Activated naive CD4-positive, alpha-beta T cell treated with anti-CD3 and anti-CD28 coated beads, Interleukin-2, amount 10 ng/mL, durations not matched to agents 7 days and 5 days (primary cell): ENCODE measurements around the gene LYRM4.

Experiments
- CTCF ChIA-PET: fragments of 350-600 bp; sonication (Branson Sonifier 250); formaldehyde crosslinking; loops from one replicate; lab custom pipeline; 2021; ENCODE audit warnings: antibody characterized with exemption; lab: Charles Lee
- DNase-seq: peaks from one replicate; pipeline ENCODE4 v3.0.0-alpha.2; 2020
- H3K27ac Mint-ChIP-seq: one replicate; pipeline ENCODE4 v1.8.0; 2021; ENCODE audit warnings: mild to moderate bottlenecking, moderate library complexity, mixed read lengths
- H3K27me3 Mint-ChIP-seq: one replicate; pipeline ENCODE4 v1.8.0; 2021; ENCODE audit warnings: mild to moderate bottlenecking, mixed read lengths
- H3K36me3 Mint-ChIP-seq: one replicate; pipeline ENCODE4 v1.8.0; 2021; ENCODE audit warnings: mixed read lengths
- H3K4me1 Mint-ChIP-seq: one replicate; pipeline ENCODE4 v1.8.0; 2021; ENCODE audit warnings: mixed read lengths
- H3K4me3 Mint-ChIP-seq: one replicate; pipeline ENCODE4 v1.8.0; 2021; ENCODE audit warnings: mild to moderate bottlenecking, moderate library complexity, mixed read lengths
- H3K9me3 Mint-ChIP-seq: one replicate; pipeline ENCODE4 v1.8.0; 2021; ENCODE audit warnings: mixed read lengths

Gene LYRM4

GRCh38 chr6:5113096-5113495 is 147.7 kb downstream of the LYRM4 start:
- Mint-ChIP-seq H3K36me3 (no peaks in the 10 kb centered on the region), H3K27me3 (no peaks in the 10 kb centered on the region), H3K9me3 (no peaks in the 10 kb centered on the region), H3K4me3 (no peak overlapping the region), H3K4me1 (no peaks in the 10 kb centered on the region), H3K27ac (no peak overlapping the region)
- no peak for DNase-seq
- CTCF ChIA-PET: interaction anchor here (1.1 kb wide), 1 partner anchor 11 kb away, joined by 3 read pairs; no protein-coding TSS in a partner anchor

DNA sequence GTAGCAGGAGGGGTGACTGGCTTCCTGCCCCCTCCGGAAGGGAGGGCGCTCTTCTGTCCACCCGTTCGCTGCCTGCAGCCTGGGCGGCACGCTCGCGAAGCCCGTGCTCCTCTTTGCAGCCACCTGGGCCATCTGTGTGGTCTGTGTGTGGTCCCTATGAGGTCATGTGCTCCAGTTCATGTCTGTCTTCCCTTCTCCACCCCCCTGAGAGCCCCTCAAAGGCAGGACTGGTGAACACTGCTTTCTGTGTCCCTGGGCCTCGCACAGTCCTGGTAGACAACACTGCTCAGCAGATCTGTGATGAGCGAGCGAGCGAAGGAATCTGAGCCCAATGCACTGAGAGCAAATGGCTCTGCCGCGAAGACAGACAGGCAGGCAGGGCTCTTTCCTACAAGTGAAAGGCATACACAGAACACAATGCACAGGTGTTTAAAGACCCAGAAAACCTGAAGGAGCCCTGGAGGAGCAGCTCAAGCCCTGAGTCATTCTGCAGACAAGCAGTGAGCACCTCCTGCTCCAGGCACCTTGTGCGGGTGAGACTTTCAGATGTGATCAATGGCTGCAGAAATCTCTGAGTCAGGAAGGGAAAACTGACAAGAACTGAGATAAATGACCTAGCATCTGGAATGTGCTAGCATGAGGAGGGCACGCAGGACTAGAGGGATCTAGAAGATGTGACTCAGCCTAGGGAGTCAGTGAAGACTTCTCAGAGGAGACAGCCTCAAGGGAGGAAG is 148.5 kb downstream of the LYRM4 start:
- Mint-ChIP-seq H3K4me1 (no peaks in the 10 kb centered on the region), H3K36me3 (no peaks in the 10 kb centered on the region), H3K27ac (no peak overlapping the region), H3K4me3 (no peak overlapping the region), H3K27me3 (no peaks in the 10 kb centered on the region), H3K9me3 (no peaks in the 10 kb centered on the region)
- CTCF ChIA-PET: no interaction called here
- no peak for DNase-seq

GRCh38 chr6:5111626-5112025 is 149.1 kb downstream of the LYRM4 start:
- no peaks in the 10 kb centered on the region for H3K36me3 Mint-ChIP-seq
- no peak for DNase-seq
- CTCF ChIA-PET: no interaction called here
- no peak overlapping the region for H3K4me3 Mint-ChIP-seq
- no peak overlapping the region for H3K27ac Mint-ChIP-seq
- H3K4me1 Mint-ChIP-seq: no peaks in the 10 kb centered on the region
- H3K9me3 Mint-ChIP-seq: no peaks in the 10 kb centered on the region
- H3K27me3 Mint-ChIP-seq: no peaks in the 10 kb centered on the region

DNA sequence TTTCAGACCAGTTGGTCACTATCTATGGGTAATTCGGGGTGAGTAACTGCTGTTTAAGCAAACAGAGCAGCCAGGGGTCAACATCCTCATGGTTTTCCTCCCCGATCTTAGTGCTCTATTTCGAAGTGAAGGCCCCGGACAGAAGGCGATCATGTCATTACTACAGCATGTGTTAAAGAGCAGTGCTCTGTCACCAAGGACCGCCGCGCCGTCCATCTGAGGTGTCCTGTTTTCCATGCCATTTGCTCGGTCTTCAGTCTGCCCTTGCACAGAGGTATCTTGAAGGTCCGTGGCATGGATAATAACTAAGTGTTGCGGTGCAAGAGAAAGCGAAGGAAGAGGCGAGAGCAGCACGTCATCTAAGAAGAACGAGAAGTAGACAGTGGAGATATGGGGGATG is 150.5 kb downstream of the LYRM4 start:
- Mint-ChIP-seq H3K27me3 (no peaks in the 10 kb centered on the region), H3K4me3 (no peak overlapping the region), H3K9me3 (no peaks in the 10 kb centered on the region), H3K36me3 (no peaks in the 10 kb centered on the region), H3K4me1 (no peaks in the 10 kb centered on the region), H3K27ac (no peak overlapping the region)
- no peak for DNase-seq
- CTCF ChIA-PET: no interaction called here

GRCh38 chr6:5109436-5109835 is 151.3 kb downstream of the LYRM4 start:
- Mint-ChIP-seq H3K36me3 (no peaks in the 10 kb centered on the region), H3K27me3 (no peaks in the 10 kb centered on the region), H3K27ac (no peak overlapping the region), H3K4me3 (no peak overlapping the region), H3K4me1 (no peaks in the 10 kb centered on the region), H3K9me3 (no peaks in the 10 kb centered on the region)
- CTCF ChIA-PET: no interaction called here
- no peak for DNase-seq

DNA sequence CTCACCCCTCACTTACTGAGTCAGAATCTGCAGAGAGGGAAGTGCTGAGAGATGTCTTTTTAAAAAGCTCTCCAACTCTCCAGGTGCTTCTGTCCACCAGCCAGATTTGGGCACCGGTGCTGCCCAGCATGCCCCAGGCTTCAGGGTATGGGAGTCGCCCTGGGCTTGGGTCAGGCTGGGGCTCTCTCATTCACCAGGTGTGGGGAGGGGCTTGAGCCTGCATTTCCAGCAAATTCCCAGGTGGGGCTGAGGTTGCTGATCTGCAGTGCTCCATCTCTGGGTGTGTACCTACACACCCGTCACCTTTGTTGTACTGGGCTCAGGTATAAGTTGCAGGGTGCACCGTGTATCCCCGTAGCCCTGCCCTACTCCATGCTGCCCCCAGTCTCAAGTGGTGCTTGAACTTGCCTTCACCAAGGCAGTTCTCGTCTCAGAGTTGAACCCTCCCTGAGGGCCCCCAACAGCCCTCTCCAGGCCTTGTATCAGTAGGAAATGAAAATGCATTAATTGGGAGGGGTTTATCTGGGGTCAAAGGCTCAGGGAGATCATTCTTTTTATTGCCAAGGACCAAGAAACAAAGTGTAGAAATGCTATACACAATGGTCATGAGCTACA is 152.1 kb downstream of the LYRM4 start:
- CTCF ChIA-PET: no interaction called here
- no peaks in the 10 kb centered on the region for H3K36me3 Mint-ChIP-seq
- H3K27me3 Mint-ChIP-seq: no peaks in the 10 kb centered on the region
- no peak overlapping the region for H3K27ac Mint-ChIP-seq
- H3K9me3 Mint-ChIP-seq: no peaks in the 10 kb centered on the region
- H3K4me3 Mint-ChIP-seq: no peak overlapping the region
- DNase-seq: no peak
- no peaks in the 10 kb centered on the region for H3K4me1 Mint-ChIP-seq

DNA sequence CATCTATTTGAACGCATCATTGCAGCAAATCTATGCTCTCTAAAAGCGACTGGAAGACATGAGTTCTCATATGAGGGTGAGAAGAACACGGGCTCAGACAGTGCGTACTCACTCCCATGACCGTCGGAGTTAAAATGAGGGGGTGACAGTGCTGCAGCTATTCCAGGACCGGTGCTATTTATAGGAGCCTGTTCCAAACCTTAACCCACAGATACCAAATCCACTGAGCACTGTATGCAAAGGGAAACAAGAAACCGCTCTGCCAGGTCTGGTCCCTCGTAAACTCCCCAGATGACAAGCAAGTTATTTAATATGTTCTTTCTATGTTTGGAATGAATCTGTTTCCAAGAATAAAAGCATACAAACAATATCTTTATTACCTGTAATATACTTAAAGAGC is 152.7 kb downstream of the LYRM4 start:
- DNase-seq: no peak
- H3K4me3 Mint-ChIP-seq: no peak overlapping the region
- H3K27ac Mint-ChIP-seq: no peak overlapping the region
- no peaks in the 10 kb centered on the region for H3K36me3 Mint-ChIP-seq
- CTCF ChIA-PET: no interaction called here
- H3K4me1 Mint-ChIP-seq: no peaks in the 10 kb centered on the region
- no peaks in the 10 kb centered on the region for H3K9me3 Mint-ChIP-seq
- no peaks in the 10 kb centered on the region for H3K27me3 Mint-ChIP-seq

- Mint-ChIP-seq H3K4me1 (no peaks in the 10 kb centered on the region), H3K9me3 (no peaks in the 10 kb centered on the region), H3K27me3 (no peaks in the 10 kb centered on the region), H3K36me3 (no peaks in the 10 kb centered on the region), H3K27ac (no peak overlapping the region), H3K4me3 (no peak overlapping the region)
- no peak for DNase-seq
- CTCF ChIA-PET: interaction anchor here (0.6 kb wide), 1 partner anchor 100 kb away, joined by 3 read pairs; no protein-coding TSS in a partner anchor
Measured at GRCh38 chr6:5107341-5107740, 153.4 kb downstream of the LYRM4 start.

GRCh38 chr6:5105146-5105545 is 155.6 kb downstream of the LYRM4 start:
- Mint-ChIP-seq H3K9me3 (no peaks in the 10 kb centered on the region), H3K4me1 (no peaks in the 10 kb centered on the region), H3K4me3 (no peak overlapping the region), H3K27me3 (no peaks in the 10 kb centered on the region), H3K36me3 (no peaks in the 10 kb centered on the region), H3K27ac (no peak overlapping the region)
- DNase-seq: no peak
- CTCF ChIA-PET: interaction anchor here (0.8 kb wide), 1 partner anchor 291 kb away, joined by 3 read pairs; no protein-coding TSS in a partner anchor

- Mint-ChIP-seq H3K36me3 (no peaks in the 10 kb centered on the region), H3K27ac (no peak overlapping the region), H3K4me1 (no peaks in the 10 kb centered on the region), H3K27me3 (no peaks in the 10 kb centered on the region), H3K9me3 (no peaks in the 10 kb centered on the region), H3K4me3 (no peak overlapping the region)
- no peak for DNase-seq
- CTCF ChIA-PET: no interaction called here
Measured at GRCh38 chr6:5104667-5105066, 156.1 kb downstream of the LYRM4 start.

DNA sequence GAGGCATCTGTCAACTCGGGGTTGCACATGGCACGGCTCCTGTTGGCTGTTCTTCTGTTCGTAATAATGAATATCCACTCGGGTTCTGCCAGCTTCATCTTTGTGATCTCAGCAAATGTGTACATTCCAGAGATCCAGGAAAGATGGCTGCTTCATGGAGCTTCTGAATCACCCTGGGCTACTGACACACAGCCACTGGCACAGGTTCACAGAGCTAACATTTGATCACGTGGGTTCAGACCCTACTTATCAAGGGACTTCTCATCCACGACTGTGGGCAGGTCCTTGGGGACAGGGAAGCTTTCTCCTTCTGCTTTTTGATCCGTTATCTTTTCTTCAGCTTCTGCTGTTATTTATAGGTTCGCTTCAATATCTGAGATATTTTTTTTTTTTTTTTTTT is 157.5 kb downstream of the LYRM4 start:
- no peak overlapping the region for H3K27ac Mint-ChIP-seq
- H3K4me3 Mint-ChIP-seq: no peak overlapping the region
- CTCF ChIA-PET: no interaction called here
- no peaks in the 10 kb centered on the region for H3K36me3 Mint-ChIP-seq
- no peaks in the 10 kb centered on the region for H3K4me1 Mint-ChIP-seq
- no peak for DNase-seq
- no peaks in the 10 kb centered on the region for H3K9me3 Mint-ChIP-seq
- H3K27me3 Mint-ChIP-seq: no peaks in the 10 kb centered on the region

DNA sequence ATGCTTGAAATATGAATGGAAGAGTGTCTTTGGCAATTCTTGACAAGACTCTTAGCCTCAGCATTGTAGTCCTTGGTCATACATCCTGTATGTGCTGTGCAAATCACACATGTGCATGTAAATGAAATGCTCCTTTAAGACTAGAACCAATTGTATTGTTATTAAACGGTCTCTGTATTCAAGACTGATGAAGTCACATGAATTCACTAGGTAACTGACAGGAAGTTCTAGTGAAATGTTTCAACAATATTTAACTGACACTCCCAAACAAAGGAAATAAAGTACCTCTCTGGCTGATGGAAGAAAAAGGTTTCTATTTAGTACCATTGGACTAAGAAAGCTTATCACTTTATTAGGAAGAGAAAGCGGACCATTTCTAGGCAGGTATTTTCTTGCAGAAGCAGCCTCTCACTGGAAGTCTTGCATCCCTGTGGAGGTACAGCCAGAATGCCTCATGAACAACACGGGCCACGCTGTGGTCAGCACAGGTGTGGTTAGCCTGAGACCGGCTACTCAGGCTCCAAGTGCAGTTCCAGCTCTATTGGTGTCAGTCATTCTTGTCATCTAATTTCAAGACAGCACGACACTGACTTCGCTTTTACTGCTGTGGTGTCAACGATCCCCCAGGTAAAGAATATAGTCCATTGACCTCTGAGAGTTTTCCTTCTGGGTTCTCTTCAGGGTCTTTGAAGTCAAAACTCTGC is 158.3 kb downstream of the LYRM4 start:
- Mint-ChIP-seq H3K27ac (no peak overlapping the region), H3K4me3 (no peak overlapping the region), H3K36me3 (no peaks in the 10 kb centered on the region), H3K9me3 (no peaks in the 10 kb centered on the region), H3K4me1 (no peaks in the 10 kb centered on the region), H3K27me3 (no peaks in the 10 kb centered on the region)
- CTCF ChIA-PET: no interaction called here
- no peak for DNase-seq

- no peaks in the 10 kb centered on the region for H3K4me1 Mint-ChIP-seq
- H3K36me3 Mint-ChIP-seq: no peaks in the 10 kb centered on the region
- H3K9me3 Mint-ChIP-seq: no peaks in the 10 kb centered on the region
- CTCF ChIA-PET: no interaction called here
- DNase-seq: no peak
- H3K4me3 Mint-ChIP-seq: no peak overlapping the region
- no peak overlapping the region for H3K27ac Mint-ChIP-seq
- H3K27me3 Mint-ChIP-seq: no peaks in the 10 kb centered on the region
Measured at GRCh38 chr6:5100806-5101205, 159.9 kb downstream of the LYRM4 start.

DNA sequence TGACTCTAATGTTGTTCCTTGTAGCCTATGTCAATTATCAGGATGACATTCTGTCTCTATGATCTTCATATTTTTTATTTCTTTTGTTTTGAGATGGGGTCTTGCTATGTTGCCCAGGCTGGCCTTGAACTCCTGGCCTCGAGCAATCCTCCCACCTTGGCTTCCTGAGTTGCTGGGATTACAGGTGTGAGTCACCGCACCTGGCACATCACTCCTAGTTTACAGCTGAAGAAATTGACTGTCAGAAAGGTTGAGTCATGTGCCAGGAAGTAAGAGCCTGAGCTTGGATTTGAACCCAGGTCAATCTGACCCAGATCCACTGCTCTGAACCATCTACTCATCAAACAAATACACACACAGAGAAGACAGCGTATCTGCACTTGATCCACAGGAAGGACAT is 161.2 kb downstream of the LYRM4 start:
- Mint-ChIP-seq H3K27me3 (no peaks in the 10 kb centered on the region), H3K4me3 (no peak overlapping the region), H3K9me3 (no peaks in the 10 kb centered on the region), H3K27ac (no peak overlapping the region), H3K4me1 (no peaks in the 10 kb centered on the region), H3K36me3 (no peaks in the 10 kb centered on the region)
- no peak for DNase-seq
- CTCF ChIA-PET: no interaction called here
